ENCODE results near the gene CEP89.
"Not testable (repeated sequence)": the region's sequence is repeated elsewhere in the genome, so short reads cannot be mapped to it uniquely, and the experiment has no call there.

The CEP89 gene

GRCh38 chr19:32857584-32857983, 114.2 kb downstream of the CEP89 start:
- 98 to 100% methylated on average over 5 of the region's 5 CpGs for WGBS, 2 experiments
- H3K9me3 ChIP-seq (ENCODE audit: control insufficient read depth, low read length): no peaks in the 10 kb centered on the region

GRCh38 chr19:32856818-32857217, 114.9 kb downstream of the CEP89 start:
- not testable (repeated sequence) for H3K27ac ChIP-seq (ENCODE audit: insufficient read depth, low read depth, low read length, poor library complexity, severe bottlenecking); H3K4me3 ChIP-seq (ENCODE audit: insufficient read depth, low read depth, low read length); H3K36me3 ChIP-seq (ENCODE audit: control insufficient read depth, insufficient read depth, low read length); H3K9me3 ChIP-seq (ENCODE audit: control insufficient read depth, low read length); H3K4me1 ChIP-seq (ENCODE audit: control insufficient read depth, insufficient read depth, low read length); H3K27me3 ChIP-seq (ENCODE audit: control insufficient read depth, insufficient read depth, low read length, poor library complexity, severe bottlenecking)
- 91 to 92% methylated on average over 7 of the region's 7 CpGs for WGBS, 2 experiments

More at GRCh38 chr19:32857584-32857983, 114.2 kb downstream of the CEP89 start:
- no peaks in the 10 kb centered on the region for H3K27me3 ChIP-seq (ENCODE audit: control insufficient read depth, insufficient read depth, low read length, poor library complexity, severe bottlenecking)
- H3K36me3 ChIP-seq (ENCODE audit: control insufficient read depth, insufficient read depth, low read length): no peaks in the 10 kb centered on the region
- no peaks in the 10 kb centered on the region for H3K4me1 ChIP-seq (ENCODE audit: control insufficient read depth, insufficient read depth, low read length)
- no peak overlapping the region for H3K27ac ChIP-seq (ENCODE audit: insufficient read depth, low read depth, low read length, poor library complexity, severe bottlenecking)
- H3K4me3 ChIP-seq (ENCODE audit: insufficient read depth, low read depth, low read length): no peak overlapping the region

GRCh38 chr19:32852216-32852615, 119.5 kb downstream of the CEP89 start:
- H3K9me3 ChIP-seq (ENCODE audit: control insufficient read depth, low read length): no peaks in the 10 kb centered on the region
- no peaks in the 10 kb centered on the region for H3K27me3 ChIP-seq (ENCODE audit: control insufficient read depth, insufficient read depth, low read length, poor library complexity, severe bottlenecking)
- no peak overlapping the region for H3K27ac ChIP-seq (ENCODE audit: insufficient read depth, low read depth, low read length, poor library complexity, severe bottlenecking)
- H3K4me3 ChIP-seq (ENCODE audit: insufficient read depth, low read depth, low read length): no peak overlapping the region
- no peaks in the 10 kb centered on the region for H3K36me3 ChIP-seq (ENCODE audit: control insufficient read depth, insufficient read depth, low read length)
- WGBS, 2 experiments: 89 to 95% methylated on average over 5 to 6 of the region's 6 CpGs
- no peaks in the 10 kb centered on the region for H3K4me1 ChIP-seq (ENCODE audit: control insufficient read depth, insufficient read depth, low read length)

- not testable (repeated sequence) for H3K27ac ChIP-seq (ENCODE audit: insufficient read depth, low read depth, low read length, poor library complexity, severe bottlenecking); H3K27me3 ChIP-seq (ENCODE audit: control insufficient read depth, insufficient read depth, low read length, poor library complexity, severe bottlenecking); H3K9me3 ChIP-seq (ENCODE audit: control insufficient read depth, low read length); H3K36me3 ChIP-seq (ENCODE audit: control insufficient read depth, insufficient read depth, low read length); H3K4me3 ChIP-seq (ENCODE audit: insufficient read depth, low read depth, low read length); H3K4me1 ChIP-seq (ENCODE audit: control insufficient read depth, insufficient read depth, low read length)
- no CpG with 5 or more reads among the region's 2 CpGs for WGBS, 2 experiments
Observed at GRCh38 chr19:32848035-32848434, 123.7 kb downstream of the CEP89 start.

GRCh38 chr19:32843716-32844245, 128.0 kb downstream of the CEP89 start:
- Histone ChIP-seq H3K27ac (ENCODE audit: insufficient read depth, low read depth, low read length, poor library complexity, severe bottlenecking) (no peak overlapping the region), H3K9me3 (ENCODE audit: control insufficient read depth, low read length) (no peaks in the 10 kb centered on the region), H3K4me1 (ENCODE audit: control insufficient read depth, insufficient read depth, low read length) (no peaks in the 10 kb centered on the region), H3K27me3 (ENCODE audit: control insufficient read depth, insufficient read depth, low read length, poor library complexity, severe bottlenecking) (no peaks in the 10 kb centered on the region), H3K4me3 (ENCODE audit: insufficient read depth, low read depth, low read length) (no peak overlapping the region), H3K36me3 (ENCODE audit: control insufficient read depth, insufficient read depth, low read length) (no peaks in the 10 kb centered on the region)
- 96 to 97% methylated on average over 19 of the region's 19 CpGs for WGBS, 2 experiments

GRCh38 chr19:32842061-32842460, 129.7 kb downstream of the CEP89 start:
- no peaks in the 10 kb centered on the region for H3K9me3 ChIP-seq (ENCODE audit: control insufficient read depth, low read length)
- H3K27ac ChIP-seq (ENCODE audit: insufficient read depth, low read depth, low read length, poor library complexity, severe bottlenecking): no peak overlapping the region
- H3K4me1 ChIP-seq (ENCODE audit: control insufficient read depth, insufficient read depth, low read length): no peaks in the 10 kb centered on the region
- WGBS, 2 experiments: 93 to 95% methylated on average over 7 to 8 of the region's 8 CpGs
- no peaks in the 10 kb centered on the region for H3K27me3 ChIP-seq (ENCODE audit: control insufficient read depth, insufficient read depth, low read length, poor library complexity, severe bottlenecking)
- H3K4me3 ChIP-seq (ENCODE audit: insufficient read depth, low read depth, low read length): no peak overlapping the region
- H3K36me3 ChIP-seq (ENCODE audit: control insufficient read depth, insufficient read depth, low read length): no peaks in the 10 kb centered on the region

GRCh38 chr19:32837531-32837930, 134.2 kb downstream of the CEP89 start:
- H3K9me3 ChIP-seq (ENCODE audit: control insufficient read depth, low read length): no peaks in the 10 kb centered on the region
- no peaks in the 10 kb centered on the region for H3K27me3 ChIP-seq (ENCODE audit: control insufficient read depth, insufficient read depth, low read length, poor library complexity, severe bottlenecking)
- H3K27ac ChIP-seq (ENCODE audit: insufficient read depth, low read depth, low read length, poor library complexity, severe bottlenecking): no peak overlapping the region
- no peaks in the 10 kb centered on the region for H3K36me3 ChIP-seq (ENCODE audit: control insufficient read depth, insufficient read depth, low read length)
- WGBS, 2 experiments: 93 to 95% methylated on average over 7 of the region's 7 CpGs
- no peaks in the 10 kb centered on the region for H3K4me1 ChIP-seq (ENCODE audit: control insufficient read depth, insufficient read depth, low read length)
- no peak overlapping the region for H3K4me3 ChIP-seq (ENCODE audit: insufficient read depth, low read depth, low read length)

- 93 to 95% methylated on average over 7 of the region's 7 CpGs for WGBS, 2 experiments
Observed at GRCh38 chr19:32833388-32833787, 138.4 kb downstream of the CEP89 start.

GRCh38 chr19:32832825-32833224, 138.9 kb downstream of the CEP89 start:
- H3K4me3 ChIP-seq (ENCODE audit: insufficient read depth, low read depth, low read length); H3K4me1 ChIP-seq (ENCODE audit: control insufficient read depth, insufficient read depth, low read length); H3K9me3 ChIP-seq (ENCODE audit: control insufficient read depth, low read length); H3K36me3 ChIP-seq (ENCODE audit: control insufficient read depth, insufficient read depth, low read length); H3K27ac ChIP-seq (ENCODE audit: insufficient read depth, low read depth, low read length, poor library complexity, severe bottlenecking); H3K27me3 ChIP-seq (ENCODE audit: control insufficient read depth, insufficient read depth, low read length, poor library complexity, severe bottlenecking): not testable (repeated sequence)
- WGBS, 2 experiments: 95 to 96% methylated on average over 7 of the region's 7 CpGs

More at GRCh38 chr19:32833388-32833787, 138.4 kb downstream of the CEP89 start:
- not testable (repeated sequence) for H3K4me3 ChIP-seq (ENCODE audit: insufficient read depth, low read depth, low read length); H3K36me3 ChIP-seq (ENCODE audit: control insufficient read depth, insufficient read depth, low read length); H3K4me1 ChIP-seq (ENCODE audit: control insufficient read depth, insufficient read depth, low read length); H3K27me3 ChIP-seq (ENCODE audit: control insufficient read depth, insufficient read depth, low read length, poor library complexity, severe bottlenecking); H3K9me3 ChIP-seq (ENCODE audit: control insufficient read depth, low read length); H3K27ac ChIP-seq (ENCODE audit: insufficient read depth, low read depth, low read length, poor library complexity, severe bottlenecking)

GRCh38 chr19:32832094-32832493, 139.7 kb downstream of the CEP89 start:
- 95% methylated on average over 12 of the region's 12 CpGs for WGBS, 2 experiments
- not testable (repeated sequence) for H3K27ac ChIP-seq (ENCODE audit: insufficient read depth, low read depth, low read length, poor library complexity, severe bottlenecking); H3K9me3 ChIP-seq (ENCODE audit: control insufficient read depth, low read length); H3K4me1 ChIP-seq (ENCODE audit: control insufficient read depth, insufficient read depth, low read length); H3K27me3 ChIP-seq (ENCODE audit: control insufficient read depth, insufficient read depth, low read length, poor library complexity, severe bottlenecking); H3K4me3 ChIP-seq (ENCODE audit: insufficient read depth, low read depth, low read length); H3K36me3 ChIP-seq (ENCODE audit: control insufficient read depth, insufficient read depth, low read length)

GRCh38 chr19:32831611-32832010, 140.1 kb downstream of the CEP89 start:
- Histone ChIP-seq H3K4me1 (ENCODE audit: control insufficient read depth, insufficient read depth, low read length) (no peaks in the 10 kb centered on the region), H3K4me3 (ENCODE audit: insufficient read depth, low read depth, low read length) (no peak overlapping the region), H3K36me3 (ENCODE audit: control insufficient read depth, insufficient read depth, low read length) (no peaks in the 10 kb centered on the region), H3K9me3 (ENCODE audit: control insufficient read depth, low read length) (no peaks in the 10 kb centered on the region), H3K27me3 (ENCODE audit: control insufficient read depth, insufficient read depth, low read length, poor library complexity, severe bottlenecking) (no peaks in the 10 kb centered on the region), H3K27ac (ENCODE audit: insufficient read depth, low read depth, low read length, poor library complexity, severe bottlenecking) (no peak overlapping the region)
- WGBS, 2 experiments: 96 to 97% methylated on average over 5 of the region's 5 CpGs
